Measurements from ENCODE around the gene TRMT44.
A peak's percentile ranks its signal among the peaks of the same experiment; 100 is the strongest.
"Not testable (repeated sequence)": the region's sequence is repeated elsewhere in the genome, so short reads cannot be mapped to it uniquely, and the experiment has no call there.

The TRMT44 gene

DNA sequence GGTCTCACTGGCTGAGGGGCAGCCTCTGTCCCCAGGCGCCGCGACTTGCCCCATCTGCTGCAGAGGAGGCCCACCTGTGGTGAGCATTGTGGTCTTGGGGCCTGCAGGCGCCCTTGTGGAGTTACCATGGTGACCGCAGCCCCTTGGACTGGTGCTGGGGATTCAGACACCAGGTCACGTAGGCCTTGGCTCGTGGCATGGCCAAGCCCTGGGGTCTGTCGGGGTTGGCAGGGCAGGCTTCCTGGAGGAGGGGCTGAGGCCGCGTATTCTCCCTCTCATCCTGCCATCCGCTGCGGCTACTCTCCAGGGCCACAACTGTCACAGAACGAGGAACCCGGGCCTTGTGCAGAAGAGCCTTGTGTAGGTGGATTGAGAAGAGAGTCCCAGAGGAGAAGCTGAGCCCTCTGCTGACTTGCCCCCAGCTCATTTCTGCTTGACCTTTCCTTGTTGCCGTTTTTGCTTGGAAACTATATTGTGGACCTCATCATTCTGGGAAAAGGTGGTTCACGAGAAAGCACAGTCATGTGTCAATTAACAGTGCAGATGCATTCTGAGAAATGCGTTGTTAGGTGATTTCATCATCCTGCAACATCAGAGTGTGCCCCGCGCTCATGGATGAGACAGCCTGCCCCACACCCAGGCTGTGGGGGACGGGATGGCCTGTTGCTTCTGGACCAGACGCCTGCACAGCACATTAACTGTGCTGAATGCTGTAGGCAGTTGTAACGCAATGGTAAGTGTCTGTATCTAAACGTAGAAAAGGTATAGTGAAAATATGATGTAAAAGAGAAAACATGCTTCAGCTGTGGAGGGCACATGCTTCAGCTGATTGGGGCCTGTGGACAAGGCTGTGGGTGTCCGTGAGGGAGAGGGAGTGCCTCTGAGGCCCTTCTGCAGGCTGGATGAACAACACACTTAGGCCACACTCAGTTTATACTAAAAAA lies 38.5 kb downstream of the TRMT44 start:
- Histone ChIP-seq H3K4me3 (ENCODE audit: low read depth, low read length) (peak overlapping the region; percentile 23), H3K18ac (ENCODE audit: low read length) (no peak overlapping the region), H4K8ac (ENCODE audit: low read depth, low read length) (no peak overlapping the region), H3K23ac (ENCODE audit: low read length) (no peak overlapping the region), H3K4me2 (ENCODE audit: low read length) (no peak overlapping the region), H3K14ac (ENCODE audit: low read length) (no peak overlapping the region), H4K12ac (ENCODE audit: low read depth, low read length) (no peak overlapping the region), H2BK120ac (ENCODE audit: insufficient read depth, low read length, poor library complexity) (no peak overlapping the region), H3K9ac (ENCODE audit: low read length) (no peak overlapping the region), H3K79me1 (ENCODE audit: low read length) (peaks cover 4% of the 10 kb centered on the region), H2AK5ac (ENCODE audit: low read length) (no peak overlapping the region), H3K27ac (ENCODE audit: low read depth, low read length) (no peak overlapping the region), H2BK5ac (ENCODE audit: low read depth, low read length, poor library complexity) (no peak overlapping the region), H3K4me1 (ENCODE audit: control insufficient read depth in 1 of 2, insufficient read depth in 2 of 2, low read length in 2 of 2) (peaks cover 0 to 4% of the 10 kb centered on the region in 2 experiments), H4K91ac (ENCODE audit: low read depth, low read length) (no peak overlapping the region), H2AFZ (ENCODE audit: insufficient read depth, low read length, poor library complexity) (no peak overlapping the region), H3K9me3 (ENCODE audit: insufficient read depth, low read depth, low read length) (no peaks in the 10 kb centered on the region), H3K79me2 (ENCODE audit: control insufficient read depth, insufficient read depth, low read length, poor library complexity) (no peaks in the 10 kb centered on the region), H3K36me3 (ENCODE audit: control insufficient read depth in 1 of 2, insufficient read depth in 2 of 2, low read length in 2 of 2) (peaks cover 30 to 32% of the 10 kb centered on the region in 2 experiments), H3K27me3 (ENCODE audit: insufficient read depth, low read length) (no peaks in the 10 kb centered on the region), H2BK12ac (ENCODE audit: low read length) (no peak overlapping the region), H3K4ac (ENCODE audit: low read depth, low read length) (no peak overlapping the region)
- peak in 1 of 2 donors; percentile 46 for DNase-seq
- WGBS (ENCODE audit: extremely low coverage, insufficient coverage, insufficient read length): no CpG with 5 or more reads among the region's 24 CpGs

- H4K12ac ChIP-seq (ENCODE audit: low read depth, low read length): no peak overlapping the region
- H2AFZ ChIP-seq (ENCODE audit: insufficient read depth, low read length, poor library complexity): no peak overlapping the region
- no peak overlapping the region for H2BK12ac ChIP-seq (ENCODE audit: low read length)
- no peak overlapping the region for H4K91ac ChIP-seq (ENCODE audit: low read depth, low read length)
- no peak overlapping the region for H2AK5ac ChIP-seq (ENCODE audit: low read length)
- H3K23ac ChIP-seq (ENCODE audit: low read length): no peak overlapping the region
- H3K14ac ChIP-seq (ENCODE audit: low read length): no peak overlapping the region
- no peak overlapping the region for H3K27ac ChIP-seq (ENCODE audit: low read depth, low read length)
- H3K9me3 ChIP-seq (ENCODE audit: insufficient read depth, low read depth, low read length): no peaks in the 10 kb centered on the region
- peaks cover 0 to 4% of the 10 kb centered on the region in 2 experiments for H3K4me1 ChIP-seq (ENCODE audit: control insufficient read depth in 1 of 2, insufficient read depth in 2 of 2, low read length in 2 of 2)
- H2BK120ac ChIP-seq (ENCODE audit: insufficient read depth, low read length, poor library complexity): no peak overlapping the region
- H3K18ac ChIP-seq (ENCODE audit: low read length): no peak overlapping the region
- H4K8ac ChIP-seq (ENCODE audit: low read depth, low read length): no peak overlapping the region
- no peaks in the 10 kb centered on the region for H3K79me2 ChIP-seq (ENCODE audit: control insufficient read depth, insufficient read depth, low read length, poor library complexity)
- no peak overlapping the region for H3K4me2 ChIP-seq (ENCODE audit: low read length)
- H3K27me3 ChIP-seq (ENCODE audit: insufficient read depth, low read length): no peaks in the 10 kb centered on the region
- H2BK5ac ChIP-seq (ENCODE audit: low read depth, low read length, poor library complexity): no peak overlapping the region
- no peaks in the 10 kb centered on the region for H3K79me1 ChIP-seq (ENCODE audit: low read length)
- no peak overlapping the region for H3K4ac ChIP-seq (ENCODE audit: low read depth, low read length)
- DNase-seq: no peak
- no CpG with 5 or more reads among the region's 11 CpGs for WGBS (ENCODE audit: extremely low coverage, insufficient coverage, insufficient read length)
- peak overlapping the region; percentile 23 for H3K4me3 ChIP-seq (ENCODE audit: low read depth, low read length)
- H3K9ac ChIP-seq (ENCODE audit: low read length): no peak overlapping the region
- H3K36me3 ChIP-seq (ENCODE audit: control insufficient read depth in 1 of 2, insufficient read depth in 2 of 2, low read length in 2 of 2): peaks cover 26 to 29% of the 10 kb centered on the region in 2 experiments
Measured at GRCh38 chr4:8480221-8480620, 39.6 kb downstream of the TRMT44 start.

GRCh38 chr4:8486643-8487042 lies 46.1 kb downstream of the TRMT44 start:
- H4K91ac ChIP-seq (ENCODE audit: low read depth, low read length); H2BK120ac ChIP-seq (ENCODE audit: insufficient read depth, low read length, poor library complexity); H3K79me1 ChIP-seq (ENCODE audit: low read length); H3K23ac ChIP-seq (ENCODE audit: low read length); H3K9me3 ChIP-seq (ENCODE audit: insufficient read depth, low read depth, low read length); H3K18ac ChIP-seq (ENCODE audit: low read length); H2BK5ac ChIP-seq (ENCODE audit: low read depth, low read length, poor library complexity); H3K4ac ChIP-seq (ENCODE audit: low read depth, low read length); H2AK5ac ChIP-seq (ENCODE audit: low read length); H4K12ac ChIP-seq (ENCODE audit: low read depth, low read length); DNase-seq; H2BK12ac ChIP-seq (ENCODE audit: low read length); H3K14ac ChIP-seq (ENCODE audit: low read length); H3K27me3 ChIP-seq (ENCODE audit: insufficient read depth, low read length); H3K9ac ChIP-seq (ENCODE audit: low read length); H2AFZ ChIP-seq (ENCODE audit: insufficient read depth, low read length, poor library complexity); H3K4me2 ChIP-seq (ENCODE audit: low read length); H4K8ac ChIP-seq (ENCODE audit: low read depth, low read length); H3K36me3 ChIP-seq (ENCODE audit: control insufficient read depth in 1 of 2, insufficient read depth in 2 of 2, low read length in 2 of 2); H3K79me2 ChIP-seq (ENCODE audit: control insufficient read depth, insufficient read depth, low read length, poor library complexity); H3K27ac ChIP-seq (ENCODE audit: low read depth, low read length); H3K4me3 ChIP-seq (ENCODE audit: low read depth, low read length); H3K4me1 ChIP-seq (ENCODE audit: control insufficient read depth in 1 of 2, insufficient read depth in 2 of 2, low read length in 2 of 2): not testable (repeated sequence)
- no CpG with 5 or more reads among the region's 9 CpGs for WGBS (ENCODE audit: extremely low coverage, insufficient coverage, insufficient read length)

DNA sequence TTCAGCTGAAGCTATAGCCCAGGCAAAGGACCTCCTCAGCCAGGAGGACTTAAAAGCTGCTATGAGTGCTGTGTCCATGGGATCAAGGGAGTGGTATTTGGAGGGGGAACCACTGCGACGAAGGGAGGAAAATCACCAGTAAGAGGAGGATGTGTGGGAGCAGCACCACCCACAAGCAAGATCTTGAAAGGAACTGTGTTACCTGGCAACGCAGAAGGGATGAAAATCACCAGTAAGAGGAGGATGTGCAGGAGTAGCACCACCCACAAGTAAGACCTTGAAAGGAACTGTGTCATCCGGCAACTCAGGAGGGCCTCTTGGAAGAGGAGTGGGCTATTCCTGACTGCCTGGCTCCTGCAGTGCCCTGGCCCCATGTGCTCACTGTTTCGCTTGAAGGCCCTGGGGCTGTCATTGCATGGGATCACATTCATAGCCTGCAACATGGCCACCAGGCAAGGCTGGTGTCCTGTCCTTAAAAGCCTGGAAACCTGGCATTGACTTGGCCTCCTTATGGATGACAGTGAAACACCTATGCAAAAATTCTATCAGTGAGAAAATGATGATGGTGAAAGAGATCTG lies 48.3 kb downstream of the TRMT44 start:
- WGBS (ENCODE audit: extremely low coverage, insufficient coverage, insufficient read length): no CpG with 5 or more reads among the region's 5 CpGs
- Histone ChIP-seq H4K12ac (ENCODE audit: low read depth, low read length) (no peak overlapping the region), H3K23ac (ENCODE audit: low read length) (no peak overlapping the region), H2AFZ (ENCODE audit: insufficient read depth, low read length, poor library complexity) (no peak overlapping the region), H2AK5ac (ENCODE audit: low read length) (no peak overlapping the region), H4K8ac (ENCODE audit: low read depth, low read length) (no peak overlapping the region), H2BK5ac (ENCODE audit: low read depth, low read length, poor library complexity) (no peak overlapping the region), H3K27ac (ENCODE audit: low read depth, low read length) (no peak overlapping the region), H3K4me2 (ENCODE audit: low read length) (no peak overlapping the region), H3K14ac (ENCODE audit: low read length) (no peak overlapping the region), H3K9ac (ENCODE audit: low read length) (no peak overlapping the region), H3K4me1 (ENCODE audit: control insufficient read depth in 1 of 2, insufficient read depth in 2 of 2, low read length in 2 of 2) (no peaks in the 10 kb centered on the region), H3K4me3 (ENCODE audit: low read depth, low read length) (no peak overlapping the region), H3K79me1 (ENCODE audit: low read length) (no peaks in the 10 kb centered on the region), H3K79me2 (ENCODE audit: control insufficient read depth, insufficient read depth, low read length, poor library complexity) (no peaks in the 10 kb centered on the region), H2BK120ac (ENCODE audit: insufficient read depth, low read length, poor library complexity) (no peak overlapping the region), H4K91ac (ENCODE audit: low read depth, low read length) (no peak overlapping the region), H3K36me3 (ENCODE audit: control insufficient read depth in 1 of 2, insufficient read depth in 2 of 2, low read length in 2 of 2) (peaks cover 0 to 5% of the 10 kb centered on the region in 2 experiments), H3K4ac (ENCODE audit: low read depth, low read length) (no peak overlapping the region), H3K27me3 (ENCODE audit: insufficient read depth, low read length) (no peaks in the 10 kb centered on the region), H3K18ac (ENCODE audit: low read length) (no peak overlapping the region), H2BK12ac (ENCODE audit: low read length) (no peak overlapping the region), H3K9me3 (ENCODE audit: insufficient read depth, low read depth, low read length) (peaks cover 3% of the 10 kb centered on the region)
- no peak for DNase-seq

Data from trophoblast cell (in vitro differentiated cells and primary cell).